Measurements from ENCODE around the gene CAT. TPM values are rescaled to one million over a fixed set of nuclear protein-coding genes. Genes with fewer than 3 reads are reported as not detected.

Gene CAT
- total RNA-seq, 1 donor from 2014 or later: 29.2 TPM

DNA sequence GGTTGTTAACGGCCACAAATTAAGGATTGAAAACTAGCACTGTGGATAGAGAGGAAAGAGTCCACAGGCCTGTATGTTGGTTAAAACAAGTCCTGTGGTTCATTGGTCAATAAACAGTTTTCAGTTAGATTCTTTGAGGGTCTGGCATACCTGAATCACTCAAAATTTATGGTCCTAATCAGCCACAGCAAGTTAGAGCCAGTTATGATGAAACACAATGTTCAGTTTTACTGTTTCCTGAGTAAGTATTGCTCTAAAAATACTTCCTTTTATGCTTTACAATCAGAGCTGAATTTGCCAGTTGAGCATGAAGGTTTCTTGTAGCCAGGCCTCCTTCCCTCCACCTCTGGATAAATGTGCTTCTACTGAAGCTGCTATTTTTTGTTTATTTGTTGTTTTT is 12.9 kb upstream of the CAT start:
- TF ChIP-seq, protein P1, sequence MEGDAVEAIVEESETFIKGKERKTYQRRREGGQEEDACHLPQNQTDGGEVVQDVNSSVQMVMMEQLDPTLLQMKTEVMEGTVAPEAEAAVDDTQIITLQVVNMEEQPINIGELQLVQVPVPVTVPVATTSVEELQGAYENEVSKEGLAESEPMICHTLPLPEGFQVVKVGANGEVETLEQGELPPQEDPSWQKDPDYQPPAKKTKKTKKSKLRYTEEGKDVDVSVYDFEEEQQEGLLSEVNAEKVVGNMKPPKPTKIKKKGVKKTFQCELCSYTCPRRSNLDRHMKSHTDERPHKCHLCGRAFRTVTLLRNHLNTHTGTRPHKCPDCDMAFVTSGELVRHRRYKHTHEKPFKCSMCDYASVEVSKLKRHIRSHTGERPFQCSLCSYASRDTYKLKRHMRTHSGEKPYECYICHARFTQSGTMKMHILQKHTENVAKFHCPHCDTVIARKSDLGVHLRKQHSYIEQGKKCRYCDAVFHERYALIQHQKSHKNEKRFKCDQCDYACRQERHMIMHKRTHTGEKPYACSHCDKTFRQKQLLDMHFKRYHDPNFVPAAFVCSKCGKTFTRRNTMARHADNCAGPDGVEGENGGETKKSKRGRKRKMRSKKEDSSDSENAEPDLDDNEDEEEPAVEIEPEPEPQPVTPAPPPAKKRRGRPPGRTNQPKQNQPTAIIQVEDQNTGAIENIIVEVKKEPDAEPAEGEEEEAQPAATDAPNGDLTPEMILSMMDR (IDR thresholded peaks at IDR 0.05; ENCODE audit: unreplicated experiment): no peak
- H3K27me3 Mint-ChIP-seq (ENCODE audit: low read depth): peaks cover 7% of the 10 kb centered on the region
- no peak for DNase-seq (ENCODE audit: low spot score in 2 of 2, unreplicated experiment in 2 of 2)
- H3K27ac Mint-ChIP-seq: no peak overlapping the region
- H3K4me3 Mint-ChIP-seq: no peak overlapping the region
- peaks cover 11% of the 10 kb centered on the region for H3K4me1 Mint-ChIP-seq
- H3K36me3 Mint-ChIP-seq: no peaks in the 10 kb centered on the region
- H3K9me3 Mint-ChIP-seq: peaks cover 5% of the 10 kb centered on the region

DNA sequence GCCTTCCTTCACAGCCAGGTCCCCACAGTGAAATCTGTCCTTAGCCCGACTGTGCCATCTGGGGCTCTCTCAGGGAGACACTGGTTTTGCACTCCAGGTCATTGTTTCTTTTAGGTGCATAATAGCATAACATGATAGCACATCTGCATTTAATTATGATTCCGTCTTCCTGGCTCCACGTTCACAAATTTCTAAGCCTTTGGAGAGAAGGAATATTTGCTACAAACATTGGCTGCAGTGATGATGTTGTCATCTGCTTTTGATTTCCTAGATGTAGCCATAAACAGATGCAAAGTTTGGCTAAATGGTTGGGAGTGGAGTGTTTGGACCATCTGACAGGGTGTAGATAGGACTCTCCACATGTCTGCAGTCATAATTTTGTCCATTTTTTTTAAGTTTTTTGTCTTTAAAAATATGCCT is 12.0 kb upstream of the CAT start:
- Mint-ChIP-seq H3K27ac (peak overlapping the region; percentile 88), H3K4me3 (no peak overlapping the region), H3K27me3 (ENCODE audit: low read depth) (peaks cover 5% of the 10 kb centered on the region), H3K36me3 (no peaks in the 10 kb centered on the region), H3K9me3 (peaks cover 5% of the 10 kb centered on the region), H3K4me1 (peaks cover 11% of the 10 kb centered on the region)
- TF ChIP-seq, protein P1 (IDR thresholded peaks at IDR 0.05; ENCODE audit: unreplicated experiment): no peak
- no peak for DNase-seq (ENCODE audit: low spot score in 2 of 2, unreplicated experiment in 2 of 2)

DNA sequence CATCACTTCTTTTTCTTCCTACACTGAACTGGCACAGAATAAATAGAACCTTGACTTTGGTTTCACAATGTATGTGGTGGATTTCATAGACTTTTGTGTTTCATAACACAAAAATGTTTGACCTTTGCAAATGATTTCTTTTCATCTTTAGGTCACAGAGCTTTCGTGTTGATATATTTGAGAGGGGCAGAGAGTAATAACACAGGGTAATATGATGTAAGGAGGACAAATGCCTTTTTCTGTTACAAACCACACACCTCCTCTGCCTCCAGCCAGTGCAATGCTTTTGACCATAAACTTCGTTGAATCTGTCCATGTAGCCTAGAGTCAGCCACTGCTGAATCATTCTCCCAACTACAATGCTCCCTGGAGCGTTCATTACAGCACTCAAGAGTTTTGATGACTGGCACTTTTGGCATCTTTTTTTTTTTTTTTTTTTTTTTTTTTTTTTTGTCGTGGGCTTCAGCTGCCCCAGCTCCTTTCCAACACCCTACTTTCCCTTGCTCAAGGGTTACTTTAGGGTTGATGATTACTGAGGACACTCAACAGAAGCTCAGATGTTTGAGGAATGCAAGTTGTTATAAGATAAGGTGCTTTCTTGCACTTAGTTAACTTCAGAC is 11.4 kb upstream of the CAT start:
- H3K4me1 Mint-ChIP-seq: peaks cover 9% of the 10 kb centered on the region
- H3K4me3 Mint-ChIP-seq: no peak overlapping the region
- no peaks in the 10 kb centered on the region for H3K36me3 Mint-ChIP-seq
- peaks cover 5% of the 10 kb centered on the region for H3K9me3 Mint-ChIP-seq
- DNase-seq (ENCODE audit: low spot score in 2 of 2, unreplicated experiment in 2 of 2): no peak
- TF ChIP-seq, protein P1 (IDR thresholded peaks at IDR 0.05; ENCODE audit: unreplicated experiment): no peak
- peak overlapping the region; percentile 88 for H3K27ac Mint-ChIP-seq
- H3K27me3 Mint-ChIP-seq (ENCODE audit: low read depth): peaks cover 5% of the 10 kb centered on the region

DNA sequence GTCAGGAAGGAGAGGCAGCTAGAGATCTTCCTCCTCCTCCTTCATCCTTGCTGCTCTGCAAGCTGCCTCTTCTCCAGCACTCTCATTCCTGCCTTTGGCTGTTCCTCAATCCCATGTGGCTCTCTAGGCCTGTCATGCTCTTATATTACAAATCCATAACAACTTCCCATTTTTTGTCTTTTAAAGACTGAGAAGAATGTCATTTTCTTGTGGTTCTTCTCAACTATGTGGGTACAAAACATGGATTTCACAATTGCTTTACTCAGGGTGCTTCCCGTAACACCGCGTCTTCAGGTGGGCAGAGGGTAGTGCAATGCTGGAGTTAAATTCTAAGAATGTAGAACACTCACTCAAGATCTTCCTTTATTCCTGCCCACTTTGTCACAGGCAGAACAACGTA is 6.8 kb upstream of the CAT start:
- Mint-ChIP-seq H3K27ac (no peak overlapping the region), H3K9me3 (no peaks in the 10 kb centered on the region), H3K27me3 (ENCODE audit: low read depth) (peaks cover 3% of the 10 kb centered on the region), H3K4me3 (no peak overlapping the region), H3K36me3 (no peaks in the 10 kb centered on the region), H3K4me1 (peaks cover 4% of the 10 kb centered on the region)
- no peak for DNase-seq (ENCODE audit: low spot score in 2 of 2, unreplicated experiment in 2 of 2)
- TF ChIP-seq, protein P1 (IDR thresholded peaks at IDR 0.05; ENCODE audit: unreplicated experiment): no peak

DNA sequence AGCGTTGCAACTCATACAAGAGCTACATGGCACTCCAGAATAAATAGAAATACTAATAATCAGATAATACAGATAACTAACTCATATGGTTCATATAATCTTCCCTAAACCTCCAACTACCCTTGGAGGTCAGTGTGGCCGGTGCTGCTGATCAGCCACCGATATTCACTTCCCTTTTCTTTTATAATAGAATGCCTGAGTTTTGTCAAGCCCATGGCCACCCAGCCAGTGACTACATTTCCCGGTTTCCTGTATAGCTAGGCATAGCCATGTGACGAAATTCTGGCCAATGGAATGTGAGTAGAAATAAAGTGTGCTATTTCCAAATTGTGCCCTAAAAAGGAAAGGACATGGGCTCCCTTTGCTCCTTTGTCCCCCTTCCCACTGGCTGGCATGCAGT is 5.9 kb upstream of the CAT start:
- Mint-ChIP-seq H3K27ac (no peak overlapping the region), H3K9me3 (no peaks in the 10 kb centered on the region), H3K4me1 (no peaks in the 10 kb centered on the region), H3K4me3 (no peak overlapping the region), H3K27me3 (ENCODE audit: low read depth) (peaks cover 3% of the 10 kb centered on the region), H3K36me3 (no peaks in the 10 kb centered on the region)
- DNase-seq (ENCODE audit: low spot score in 2 of 2, unreplicated experiment in 2 of 2): no peak
- TF ChIP-seq, protein P1 (IDR thresholded peaks at IDR 0.05; ENCODE audit: unreplicated experiment): no peak

DNA sequence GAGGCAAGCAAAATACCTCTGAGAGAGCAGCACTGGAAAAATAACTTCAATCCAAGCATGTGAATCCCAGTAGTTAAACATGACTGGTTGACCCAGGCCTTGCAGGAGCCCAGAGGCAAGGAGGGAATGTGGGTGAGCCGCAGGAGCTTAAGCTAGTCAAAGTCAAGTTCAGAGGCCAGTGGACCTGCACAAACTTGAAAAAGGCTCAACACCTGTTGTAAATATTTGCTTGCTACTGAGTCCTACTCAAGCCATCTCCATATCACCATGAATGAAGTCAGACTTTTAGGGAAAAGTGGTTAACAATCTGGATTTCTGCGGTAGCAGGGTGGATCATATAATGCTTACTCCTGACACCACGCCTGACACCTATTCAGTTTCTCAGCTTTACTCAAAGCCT is 4.8 kb upstream of the CAT start:
- DNase-seq (ENCODE audit: low spot score in 2 of 2, unreplicated experiment in 2 of 2): no peak
- H3K9me3 Mint-ChIP-seq: no peaks in the 10 kb centered on the region
- TF ChIP-seq, protein P1 (IDR thresholded peaks at IDR 0.05; ENCODE audit: unreplicated experiment): no peak
- no peak overlapping the region for H3K27ac Mint-ChIP-seq
- H3K4me3 Mint-ChIP-seq: no peak overlapping the region
- no peaks in the 10 kb centered on the region for H3K36me3 Mint-ChIP-seq
- H3K4me1 Mint-ChIP-seq: no peaks in the 10 kb centered on the region
- H3K27me3 Mint-ChIP-seq (ENCODE audit: low read depth): peaks cover 2% of the 10 kb centered on the region
